Stomach (tissue), 4 donors: ENCODE results near the gene DNM3.

ENCODE experiments used
- POLR2AphosphoS5 ChIP-seq, 3 donors: sonication (generic); formaldehyde crosslinking; IDR thresholded peaks; one replicate each; pipeline ENCODE4 v1.6.1; 2016; ENCODE audit warnings: antibody characterized with exemption in 3 of 3
- TF ChIP-seq, protein P1 (sequence below), 7 experiments: fragments of 450-650 bp in 4 of 7; fragments of 200-600 bp in 3 of 7; sonication (generic) in 3 of 7; IDR thresholded peaks; one replicate each; pipeline ENCODE4 v1.5.1; 2016 to 2019; ENCODE audit warnings: antibody characterized with exemption in 7 of 7, control low read depth in 2 of 7, mild to moderate bottlenecking in 1 of 7

DNA sequence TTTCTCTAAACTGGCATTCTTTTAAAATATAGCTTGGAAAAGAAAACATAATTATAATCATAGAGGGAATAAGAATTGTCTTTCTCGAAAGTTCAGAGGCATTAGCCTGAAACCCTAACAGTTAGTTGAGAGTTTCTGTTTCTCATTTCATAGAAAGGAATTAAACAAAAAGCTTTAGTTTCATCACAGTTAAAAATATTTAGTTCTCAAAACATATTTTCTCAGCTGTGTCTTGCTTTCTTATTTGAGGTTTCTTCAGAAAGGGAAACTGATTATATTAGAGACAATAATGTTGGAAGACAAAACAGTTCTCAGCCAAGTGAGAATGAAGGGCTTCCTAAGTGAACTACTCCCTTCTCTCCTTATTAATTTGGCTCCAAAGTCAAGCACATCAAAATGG is 503.8 kb downstream of the DNM3 start:
- TF ChIP-seq, protein P1, sequence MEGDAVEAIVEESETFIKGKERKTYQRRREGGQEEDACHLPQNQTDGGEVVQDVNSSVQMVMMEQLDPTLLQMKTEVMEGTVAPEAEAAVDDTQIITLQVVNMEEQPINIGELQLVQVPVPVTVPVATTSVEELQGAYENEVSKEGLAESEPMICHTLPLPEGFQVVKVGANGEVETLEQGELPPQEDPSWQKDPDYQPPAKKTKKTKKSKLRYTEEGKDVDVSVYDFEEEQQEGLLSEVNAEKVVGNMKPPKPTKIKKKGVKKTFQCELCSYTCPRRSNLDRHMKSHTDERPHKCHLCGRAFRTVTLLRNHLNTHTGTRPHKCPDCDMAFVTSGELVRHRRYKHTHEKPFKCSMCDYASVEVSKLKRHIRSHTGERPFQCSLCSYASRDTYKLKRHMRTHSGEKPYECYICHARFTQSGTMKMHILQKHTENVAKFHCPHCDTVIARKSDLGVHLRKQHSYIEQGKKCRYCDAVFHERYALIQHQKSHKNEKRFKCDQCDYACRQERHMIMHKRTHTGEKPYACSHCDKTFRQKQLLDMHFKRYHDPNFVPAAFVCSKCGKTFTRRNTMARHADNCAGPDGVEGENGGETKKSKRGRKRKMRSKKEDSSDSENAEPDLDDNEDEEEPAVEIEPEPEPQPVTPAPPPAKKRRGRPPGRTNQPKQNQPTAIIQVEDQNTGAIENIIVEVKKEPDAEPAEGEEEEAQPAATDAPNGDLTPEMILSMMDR (IDR thresholded peaks at IDR 0.05), result no peak
- TF ChIP-seq POLR2AphosphoS5 (IDR thresholded peaks at IDR 0.05), result no peak
